GM19099 (cell line): ENCODE results near the gene CFAP97D1.

Experiments
- POLR2A ChIP-seq: IDR thresholded peaks from 3 replicates; pipeline ENCODE4 v1.6.1; 2011; ENCODE audit warnings: low read depth; ENCODE audit not compliant: insufficient read length; ENCODE audit errors: extremely low read depth

Gene CFAP97D1

DNA sequence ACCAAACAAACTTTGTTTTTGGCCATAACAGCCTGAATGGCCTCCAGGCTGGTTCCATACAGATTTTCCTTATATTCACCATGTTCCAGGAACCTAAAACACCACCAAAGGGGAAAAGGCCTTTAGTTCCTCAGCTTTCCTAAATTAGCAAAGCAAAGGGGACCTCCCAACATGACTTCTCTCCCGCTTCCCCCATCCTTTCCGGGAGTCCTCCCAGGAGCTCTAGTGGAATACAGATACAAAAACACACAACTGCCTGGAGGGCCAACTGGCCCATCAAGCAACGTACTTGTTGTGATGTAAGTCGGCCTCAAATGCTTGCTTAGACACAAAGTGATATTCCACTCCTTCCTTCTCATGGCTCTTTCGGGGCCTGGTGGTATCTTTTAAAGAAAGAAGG, 30.6 kb downstream of the CFAP97D1 start:
- TF ChIP-seq POLR2A: no peak

DNA sequence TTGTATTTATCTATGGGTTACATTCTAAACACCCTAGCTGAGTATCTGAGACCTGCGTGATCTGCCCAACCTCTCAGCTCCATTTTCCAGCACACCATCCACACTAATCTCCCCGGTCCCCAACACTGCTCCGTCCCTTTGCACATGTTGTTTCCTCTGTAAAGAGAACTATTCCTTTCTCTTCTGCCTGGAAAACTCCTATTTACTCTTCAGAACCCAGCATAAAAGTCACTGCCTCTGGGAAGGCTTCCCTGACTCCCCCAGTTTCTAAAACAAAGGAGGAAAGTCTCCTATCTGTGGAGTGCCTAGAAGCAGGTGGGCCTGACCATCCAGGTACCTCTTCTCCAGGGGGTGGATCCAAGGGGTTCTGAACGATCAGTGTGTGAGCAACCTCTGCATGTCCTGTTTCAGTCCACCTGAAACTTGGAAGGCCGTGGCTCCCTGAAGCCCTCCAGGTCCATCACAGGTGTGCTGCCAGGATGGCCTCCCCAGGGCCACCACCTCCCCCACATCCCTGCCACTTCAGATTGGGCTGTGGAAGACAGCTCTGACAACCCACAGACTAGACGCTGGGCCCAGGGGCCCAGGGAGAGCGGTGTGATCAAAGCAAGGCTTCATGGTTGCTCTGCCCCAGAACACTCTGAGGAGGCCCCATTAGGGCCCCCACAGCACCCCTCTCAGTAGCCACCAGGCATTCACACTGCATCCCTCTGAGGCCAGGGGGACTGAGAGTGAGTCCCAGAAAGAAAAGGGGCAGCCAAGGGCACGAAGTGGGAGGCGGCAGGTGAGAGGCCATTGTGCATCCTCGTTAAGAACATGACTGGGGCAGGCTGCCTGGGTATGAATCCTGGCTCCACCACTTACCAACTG, 32.4 kb downstream of the CFAP97D1 start:
- TF ChIP-seq POLR2A: no peak

DNA sequence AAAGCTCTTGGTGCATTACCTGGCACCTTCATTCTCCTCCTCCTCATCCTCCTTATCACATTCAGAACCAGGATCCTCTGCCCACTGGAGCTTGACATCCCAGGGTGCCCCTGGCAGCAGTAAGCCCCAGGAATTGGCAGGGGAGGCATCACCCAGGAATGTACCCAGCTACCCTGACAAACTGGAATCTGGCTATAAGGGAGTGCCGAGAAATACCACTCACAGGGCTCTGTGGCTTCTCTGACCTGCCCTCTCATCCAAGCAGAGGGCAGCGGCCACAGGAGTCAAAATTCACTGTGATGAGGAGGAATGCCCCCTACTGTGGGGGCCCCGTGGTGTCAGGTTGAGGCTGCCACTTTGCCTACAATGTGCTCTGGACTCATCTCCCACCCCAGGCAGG, 33.2 kb downstream of the CFAP97D1 start:
- TF ChIP-seq POLR2A: no peak

DNA sequence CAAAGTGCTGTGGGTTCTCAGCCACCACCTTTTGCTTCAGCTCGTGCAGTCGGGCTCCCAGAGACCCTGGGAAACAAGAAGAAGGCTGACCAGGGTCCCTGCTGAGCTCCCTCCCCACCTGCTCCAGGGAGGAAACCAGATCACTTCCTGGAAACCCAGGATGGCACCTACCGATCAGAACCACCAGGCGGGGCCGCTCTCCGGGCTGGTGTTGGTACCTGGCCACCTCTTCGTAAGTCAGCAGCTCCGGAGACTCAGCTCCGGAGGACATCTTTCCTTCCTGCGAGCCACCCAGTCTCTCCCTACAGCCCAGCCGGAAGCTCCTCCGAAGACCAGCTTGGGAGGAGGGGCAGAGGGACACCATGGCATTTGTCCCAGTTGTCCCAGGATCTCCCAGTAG, 33.8 kb downstream of the CFAP97D1 start:
- no peak for TF ChIP-seq POLR2A

DNA sequence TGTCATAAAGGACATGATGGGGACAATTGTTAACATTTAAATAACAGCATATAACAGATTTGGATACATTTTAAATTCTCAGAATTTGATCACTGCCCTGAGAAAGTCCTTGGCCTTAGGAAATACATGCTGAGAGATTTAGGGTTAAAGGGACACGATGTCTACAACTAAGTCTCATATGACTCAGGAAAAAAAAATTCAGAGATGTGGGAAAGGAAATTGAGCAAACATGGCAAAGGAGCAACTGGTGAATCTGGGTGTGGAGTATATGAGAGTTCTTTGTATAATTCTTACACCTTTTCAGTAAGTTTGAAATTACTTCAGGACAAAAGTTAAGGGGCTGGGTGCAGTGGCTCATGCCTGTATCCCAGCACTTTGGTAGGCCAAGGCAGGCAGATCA, 34.5 kb downstream of the CFAP97D1 start:
- no peak for TF ChIP-seq POLR2A

DNA sequence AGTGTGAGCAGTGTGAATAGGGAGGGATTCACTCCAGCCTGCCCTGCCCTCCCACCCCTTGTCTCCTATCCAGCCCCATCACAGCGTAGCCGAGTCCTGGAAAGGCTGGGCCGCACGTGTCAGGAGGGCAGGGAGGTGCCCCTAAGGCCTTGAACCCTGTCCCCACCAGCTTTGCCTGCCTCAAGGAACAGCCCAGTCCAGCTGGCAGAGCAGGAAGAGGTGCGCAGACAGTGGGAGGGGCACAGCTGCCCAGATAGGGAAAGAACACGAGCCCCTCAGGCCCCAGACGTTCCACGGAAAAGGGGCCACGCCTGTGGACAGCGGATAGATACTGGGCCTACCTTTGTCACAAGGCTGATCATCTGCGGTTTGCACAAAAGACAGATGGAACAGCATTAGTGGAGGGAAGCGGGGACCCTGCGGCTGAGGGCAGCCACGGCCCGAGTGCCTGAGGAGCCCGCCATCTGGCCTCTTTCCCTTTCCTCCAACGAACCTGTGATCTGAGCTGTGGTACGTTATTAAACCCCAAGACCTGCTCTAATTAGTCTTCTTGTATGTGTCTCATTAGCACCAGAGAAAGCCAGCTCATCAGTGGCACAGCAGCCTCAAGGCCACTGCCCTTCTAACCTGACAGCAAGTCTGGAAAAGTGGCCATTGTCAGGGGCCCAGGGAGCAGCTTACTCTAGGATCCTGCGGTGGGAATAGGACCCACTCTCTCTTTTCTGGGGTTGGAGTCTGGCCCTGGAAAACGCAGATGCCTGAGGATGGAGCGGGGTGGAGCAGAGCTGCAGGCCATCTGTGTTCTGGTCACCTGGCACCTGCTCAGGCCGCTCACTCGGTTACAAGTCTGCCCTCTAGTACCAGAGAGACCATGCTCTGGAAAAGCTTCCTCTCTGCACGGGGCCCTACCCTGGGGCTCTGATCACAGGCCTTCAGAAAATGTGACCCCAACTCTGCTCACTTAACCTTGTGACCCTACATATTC, 36.4 kb downstream of the CFAP97D1 start:
- TF ChIP-seq POLR2A: no peak

DNA sequence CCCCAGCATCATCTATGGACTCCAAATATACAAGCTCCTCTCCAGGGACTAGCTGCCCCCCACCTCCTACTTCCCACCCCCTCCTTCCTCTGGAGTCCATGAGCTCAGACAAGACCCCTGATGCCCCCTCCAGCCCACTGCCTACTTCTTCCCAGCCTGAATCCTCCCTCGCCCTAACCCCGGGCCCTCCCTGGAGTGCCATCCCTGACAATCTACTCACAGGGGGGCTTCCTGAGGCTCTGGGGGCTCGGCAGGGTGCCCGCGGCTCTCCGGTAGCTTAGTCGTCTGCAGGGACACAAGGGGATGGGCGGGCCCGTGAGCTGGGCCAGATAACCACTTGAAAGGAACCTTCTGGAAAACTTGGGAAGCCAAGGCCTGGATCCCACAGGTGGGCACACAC, 37.6 kb downstream of the CFAP97D1 start:
- TF ChIP-seq POLR2A: no peak

DNA sequence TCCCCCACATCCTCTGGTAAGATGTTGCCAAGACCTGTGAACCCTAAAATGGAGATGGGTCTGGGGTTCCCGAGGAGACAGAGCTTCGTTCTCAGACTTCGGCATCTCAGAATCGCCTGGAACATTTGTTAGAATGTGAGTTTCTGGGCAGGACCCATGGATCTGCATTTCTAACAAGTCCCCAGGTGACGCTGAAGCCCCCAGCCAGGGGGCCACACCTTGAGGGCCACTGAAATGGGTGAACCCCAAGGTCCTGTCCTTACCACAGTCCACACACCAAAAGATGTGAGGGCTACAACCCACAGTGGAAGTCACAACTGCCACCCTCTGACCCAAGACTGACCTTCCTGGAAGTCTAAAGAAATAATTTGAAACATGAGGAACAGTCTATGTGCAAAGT, 38.7 kb downstream of the CFAP97D1 start:
- no peak for TF ChIP-seq POLR2A

DNA sequence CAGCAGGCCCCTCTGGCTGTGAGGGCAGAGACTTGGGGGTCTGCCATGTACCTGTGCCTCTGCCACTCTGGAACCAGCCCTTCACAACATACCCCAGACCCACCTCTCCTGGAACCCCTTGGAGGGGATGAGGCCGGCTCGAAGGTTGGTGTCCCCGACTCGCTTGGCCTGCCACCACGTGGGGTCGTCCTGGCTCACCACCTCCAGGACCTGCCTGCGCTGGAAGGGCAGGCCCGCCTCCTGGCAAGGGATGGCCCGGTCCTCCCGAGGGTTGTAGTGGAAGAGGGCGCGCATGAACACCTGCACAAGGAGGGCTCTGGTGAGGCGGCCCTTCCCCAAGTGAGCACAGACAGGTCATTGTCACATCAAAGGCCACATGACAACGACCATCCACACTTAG, 40.5 kb downstream of the CFAP97D1 start:
- TF ChIP-seq POLR2A: no peak

DNA sequence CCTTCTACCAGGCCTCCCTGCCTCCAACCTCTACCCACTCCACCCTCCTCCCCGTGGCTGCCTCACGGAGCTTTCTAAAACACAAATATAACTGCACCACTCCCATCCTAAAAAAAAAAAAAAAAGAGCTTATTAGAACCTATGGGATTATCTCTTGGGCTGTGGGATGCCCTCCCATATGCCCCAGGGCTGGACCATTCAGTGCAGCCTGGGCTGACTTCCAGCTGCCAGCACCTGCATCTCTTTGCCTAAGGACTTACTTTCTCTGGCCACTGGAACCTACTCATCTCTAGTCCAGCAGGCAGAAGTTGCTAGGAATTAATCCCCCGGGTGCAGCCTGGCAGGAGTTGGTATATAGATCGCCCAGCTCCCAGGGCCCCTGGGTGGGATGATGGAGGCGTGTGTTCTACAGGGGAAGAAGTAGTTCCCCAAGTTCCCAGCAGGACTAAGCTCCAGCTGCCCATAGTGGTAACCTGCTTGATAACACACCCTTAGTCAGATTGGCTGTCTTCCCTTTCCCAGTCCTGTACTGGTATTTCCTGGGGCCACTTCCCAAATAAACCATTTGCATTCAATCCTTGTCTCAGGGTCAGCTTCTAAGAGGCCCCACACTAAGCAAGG, 42.4 kb downstream of the CFAP97D1 start:
- no peak for TF ChIP-seq POLR2A

DNA sequence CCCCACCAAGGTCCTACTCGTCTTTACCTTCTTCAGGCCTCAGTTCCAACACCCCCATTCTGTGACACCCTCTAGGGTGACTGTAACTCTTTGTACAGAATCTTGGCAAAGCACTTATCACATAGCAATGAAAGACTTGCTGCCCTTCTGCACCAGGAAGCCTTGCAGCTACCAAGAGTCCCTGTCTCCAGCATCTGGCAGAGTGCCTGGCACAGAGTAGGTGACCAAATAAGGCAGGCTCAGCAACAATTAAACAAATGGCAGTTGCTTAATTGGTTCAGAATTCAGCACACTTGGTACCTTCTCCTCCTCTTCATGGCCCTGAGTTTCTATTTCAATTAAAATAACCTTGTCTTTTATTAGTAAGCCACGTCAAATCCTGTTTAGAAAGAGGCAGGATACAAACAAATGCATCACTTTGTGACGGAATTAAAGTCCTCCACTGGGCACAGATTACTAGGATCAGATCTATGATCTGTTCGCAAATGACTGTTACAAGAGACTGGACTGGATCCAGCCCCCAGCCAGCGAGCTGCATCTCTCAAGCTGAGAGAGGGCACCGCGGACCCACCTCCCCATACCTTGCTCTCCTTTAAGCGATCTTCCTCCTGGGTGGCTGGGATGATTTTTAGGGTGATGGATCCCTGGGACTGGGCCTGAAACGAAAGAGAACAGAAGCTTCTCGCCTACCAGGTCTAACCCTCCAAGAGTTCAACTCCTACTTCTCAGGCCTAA, 43.3 kb downstream of the CFAP97D1 start:
- no peak for TF ChIP-seq POLR2A

DNA sequence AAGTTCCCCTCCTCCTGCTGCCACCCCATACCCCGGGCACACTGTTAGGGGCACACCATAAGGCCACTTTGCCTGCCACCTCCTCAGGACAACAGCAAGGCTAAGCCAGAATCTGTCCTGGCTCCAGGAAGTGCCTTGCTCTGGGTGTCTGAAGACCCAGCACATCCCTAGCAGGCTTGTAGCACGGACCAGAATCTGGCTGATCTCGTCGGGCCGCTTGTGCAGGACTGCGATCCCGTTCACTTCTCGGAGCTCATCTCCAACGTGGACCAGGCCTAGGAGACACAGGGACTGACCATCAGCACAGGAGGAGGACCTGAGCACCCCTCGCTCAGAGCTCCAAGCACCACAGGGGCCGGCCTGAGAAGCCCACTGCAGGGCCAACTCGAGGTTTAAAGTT, 45.3 kb downstream of the CFAP97D1 start:
- no peak for TF ChIP-seq POLR2A

DNA sequence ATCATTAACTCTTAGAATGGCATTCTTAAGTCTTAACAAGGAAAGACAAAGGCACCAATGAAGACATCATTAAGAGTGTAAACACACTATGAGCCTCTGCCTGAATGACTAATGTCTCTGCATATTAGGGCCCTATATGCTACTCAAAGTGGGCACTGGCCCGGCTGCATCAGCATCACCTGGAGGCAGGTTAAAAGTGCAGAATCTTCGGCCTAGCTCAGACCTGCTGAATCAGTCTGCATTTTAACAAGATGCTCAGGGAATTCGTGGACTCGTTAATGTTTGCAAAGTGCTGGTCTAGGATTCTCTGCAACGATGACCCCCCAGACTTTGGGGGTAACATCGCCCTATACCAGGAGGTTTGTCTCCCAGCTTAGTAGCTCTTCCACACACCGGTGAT, 46.0 kb downstream of the CFAP97D1 start:
- no peak for TF ChIP-seq POLR2A

DNA sequence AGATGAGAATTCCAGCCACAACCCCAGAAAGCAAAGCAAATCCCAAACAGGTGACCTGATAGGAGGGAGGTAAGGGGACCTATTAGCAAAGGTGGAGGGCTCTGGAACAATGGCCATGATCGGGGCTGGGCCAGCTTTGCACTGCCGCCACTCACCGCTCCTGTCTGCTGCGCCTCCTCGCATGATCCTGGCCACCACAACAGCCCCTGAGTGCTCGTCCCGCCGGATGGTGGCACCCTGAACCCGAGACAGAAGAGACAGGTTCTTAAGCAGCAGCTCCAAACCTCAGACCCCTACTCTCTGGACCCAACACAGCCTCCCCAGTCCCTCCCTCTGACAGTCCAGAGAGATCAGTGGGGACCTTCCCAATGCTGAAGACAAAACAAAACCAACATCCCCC, 47.4 kb downstream of the CFAP97D1 start:
- no peak for TF ChIP-seq POLR2A

DNA sequence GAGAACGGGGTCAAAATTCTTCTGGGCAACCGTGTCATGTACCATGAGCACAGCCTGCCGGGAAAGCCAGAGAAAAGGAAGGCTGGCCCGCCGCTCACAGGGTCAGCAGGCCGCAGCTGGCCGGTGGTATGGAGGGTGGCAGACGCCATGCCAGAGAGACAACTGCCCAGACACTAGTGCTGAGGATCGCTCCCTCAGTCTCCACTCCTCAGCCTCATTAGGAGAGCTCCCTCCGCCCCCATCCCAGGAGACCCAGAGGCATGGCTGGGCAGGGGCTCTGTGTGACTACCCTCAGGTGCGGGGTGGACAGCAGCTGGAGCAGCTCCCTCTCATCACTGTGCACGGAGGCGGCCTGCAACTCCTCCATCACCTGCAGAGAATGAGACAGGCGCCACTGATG, 49.5 kb downstream of the CFAP97D1 start:
- no peak for TF ChIP-seq POLR2A
